GM20431 (cell line): Measurements from ENCODE around the gene MRPL34.

ENCODE experiments used
- in situ Hi-C: fragments of 300-500 bp; cut with MseI, MboI; formaldehyde crosslinking; loops from one replicate; pipeline ENCODE4 v1.15.0; 2020; ENCODE audit warnings: low sequenced_read_pairs; ENCODE audit not compliant: unreplicated experiment

The MRPL34 gene

DNA sequence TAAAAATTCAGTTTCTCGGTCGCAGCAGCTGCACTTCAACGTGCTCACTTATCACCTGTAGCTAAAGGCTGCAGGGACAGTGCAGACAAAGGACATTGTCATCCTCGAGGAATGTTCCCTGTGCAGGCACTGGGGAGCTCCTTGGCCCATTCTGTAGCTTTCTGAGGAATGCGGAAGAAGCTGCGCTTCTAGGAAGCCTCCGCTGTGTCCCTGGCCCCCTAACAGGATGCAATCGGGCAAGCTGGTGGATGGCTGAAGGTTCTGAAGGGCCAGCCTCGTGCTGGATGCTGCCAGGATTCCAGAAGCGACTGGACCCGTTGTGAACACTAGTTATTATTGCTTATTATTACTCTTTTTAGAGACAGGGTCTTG is 20.9 kb downstream of the MRPL34 start:
- in situ Hi-C loops = no loop called here

DNA sequence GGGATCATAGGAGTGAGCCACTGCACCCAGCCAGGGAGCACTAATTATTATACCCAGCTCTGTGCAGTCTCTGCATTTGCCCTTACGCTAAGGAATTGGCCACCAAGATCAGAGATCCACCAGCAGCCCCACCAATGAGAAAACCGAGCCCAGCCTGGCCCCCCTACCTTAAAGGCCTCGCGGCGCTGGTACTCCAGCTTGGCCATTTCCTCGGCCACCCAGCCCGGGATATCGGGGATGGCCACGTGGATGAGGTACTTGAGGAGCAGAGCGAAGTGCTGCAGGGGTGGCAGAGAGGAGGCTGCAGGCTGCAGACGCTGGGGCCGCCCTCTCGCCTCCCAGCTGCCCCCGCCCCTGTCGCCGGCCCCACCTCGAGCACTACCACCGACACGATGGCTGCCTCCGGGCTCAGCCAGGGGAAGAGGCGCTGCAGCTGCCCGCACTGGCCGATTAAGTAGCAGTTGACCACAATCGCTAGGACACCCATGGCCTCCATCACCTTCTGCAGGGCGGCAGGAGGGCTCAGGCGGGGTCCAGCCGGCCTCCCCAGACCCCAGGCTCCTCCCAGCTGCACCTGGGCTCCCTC is 21.5 kb downstream of the MRPL34 start:
- in situ Hi-C loops = no loop called here

DNA sequence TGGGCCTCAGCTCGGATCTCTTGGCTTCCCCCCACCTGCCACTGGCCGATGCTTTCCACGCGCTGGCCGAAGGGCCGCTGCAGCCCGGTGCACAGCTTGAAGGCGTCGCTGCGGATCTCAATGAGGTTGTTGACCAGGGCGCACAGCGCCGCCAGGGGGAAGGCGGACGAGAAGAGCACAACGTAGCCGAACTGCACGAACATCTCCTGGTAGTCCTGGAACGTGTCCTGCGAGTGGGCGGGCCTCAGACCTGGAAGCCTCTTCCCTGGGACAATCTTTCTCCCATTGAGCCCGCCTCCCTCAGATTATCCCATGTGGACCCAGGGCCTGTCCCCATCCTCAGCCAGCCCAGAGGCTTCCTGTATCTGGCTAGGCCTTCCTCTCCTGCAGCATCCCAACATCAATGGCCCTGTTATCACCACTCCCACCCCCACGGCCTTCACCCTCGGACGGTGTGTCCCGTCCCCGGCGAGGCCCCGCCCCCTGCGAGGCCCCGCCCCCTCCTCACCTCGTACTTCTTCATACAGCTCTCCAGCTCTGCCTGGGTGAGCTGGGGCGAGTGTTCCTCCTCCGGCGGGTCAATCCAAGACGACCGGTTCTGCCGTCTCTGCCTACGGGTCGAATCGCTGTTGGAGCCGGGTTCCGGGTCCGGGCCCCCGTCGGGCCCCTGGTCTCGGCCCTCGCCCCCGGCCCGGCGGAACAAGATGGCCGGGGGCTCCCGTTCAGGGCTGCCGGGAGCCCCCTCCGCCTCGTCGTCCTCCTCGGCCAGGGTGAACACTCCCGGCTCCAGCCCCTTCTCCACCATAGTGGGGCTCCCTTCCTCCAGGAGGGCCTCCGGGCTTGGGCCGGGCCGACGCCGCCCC is 22.2 kb downstream of the MRPL34 start:
- in situ Hi-C loops = no loop called here

DNA sequence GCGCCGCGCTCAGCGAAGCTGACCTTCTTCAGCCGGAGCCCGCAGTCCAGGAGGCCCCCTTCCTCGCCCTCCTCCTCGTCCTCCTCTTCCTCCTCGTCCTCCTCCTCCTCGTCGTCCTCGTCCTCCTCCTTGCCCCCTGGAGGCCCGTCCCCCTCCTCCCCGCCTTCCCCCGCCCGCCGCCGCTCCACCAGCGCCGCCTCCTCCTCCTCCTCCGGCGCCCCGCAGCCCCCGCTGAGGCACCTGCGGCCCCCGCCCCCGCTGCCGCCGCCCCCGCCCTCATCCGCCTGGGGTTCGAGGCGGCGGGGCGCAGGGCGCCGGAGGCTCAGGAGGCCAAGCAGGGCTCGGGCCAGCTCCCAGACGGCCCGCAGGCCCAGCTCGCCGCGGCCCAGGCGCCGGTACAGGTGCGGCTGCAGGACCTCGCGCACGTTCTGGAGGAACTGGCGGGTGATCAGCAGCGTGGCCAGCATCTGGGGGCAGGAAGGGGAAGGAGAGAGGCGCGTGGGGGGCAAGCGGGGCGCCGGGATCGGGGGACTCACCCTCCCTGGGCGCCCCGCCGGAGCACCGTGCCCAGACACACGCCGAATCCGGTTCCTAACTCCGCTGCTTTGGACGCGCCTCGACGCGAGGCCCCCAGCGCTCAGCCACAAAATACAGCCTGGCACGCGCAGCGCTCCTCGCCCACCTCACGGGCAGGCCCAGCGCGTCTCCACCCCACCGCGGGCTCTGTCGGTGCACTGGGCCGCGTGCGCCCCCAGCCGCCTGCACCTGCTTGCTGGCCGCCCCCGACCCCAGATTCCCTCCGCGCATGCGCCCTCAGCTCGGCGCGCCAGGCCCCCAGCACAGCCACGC is 23.1 kb downstream of the MRPL34 start:
- in situ Hi-C loops = no loop called here

DNA sequence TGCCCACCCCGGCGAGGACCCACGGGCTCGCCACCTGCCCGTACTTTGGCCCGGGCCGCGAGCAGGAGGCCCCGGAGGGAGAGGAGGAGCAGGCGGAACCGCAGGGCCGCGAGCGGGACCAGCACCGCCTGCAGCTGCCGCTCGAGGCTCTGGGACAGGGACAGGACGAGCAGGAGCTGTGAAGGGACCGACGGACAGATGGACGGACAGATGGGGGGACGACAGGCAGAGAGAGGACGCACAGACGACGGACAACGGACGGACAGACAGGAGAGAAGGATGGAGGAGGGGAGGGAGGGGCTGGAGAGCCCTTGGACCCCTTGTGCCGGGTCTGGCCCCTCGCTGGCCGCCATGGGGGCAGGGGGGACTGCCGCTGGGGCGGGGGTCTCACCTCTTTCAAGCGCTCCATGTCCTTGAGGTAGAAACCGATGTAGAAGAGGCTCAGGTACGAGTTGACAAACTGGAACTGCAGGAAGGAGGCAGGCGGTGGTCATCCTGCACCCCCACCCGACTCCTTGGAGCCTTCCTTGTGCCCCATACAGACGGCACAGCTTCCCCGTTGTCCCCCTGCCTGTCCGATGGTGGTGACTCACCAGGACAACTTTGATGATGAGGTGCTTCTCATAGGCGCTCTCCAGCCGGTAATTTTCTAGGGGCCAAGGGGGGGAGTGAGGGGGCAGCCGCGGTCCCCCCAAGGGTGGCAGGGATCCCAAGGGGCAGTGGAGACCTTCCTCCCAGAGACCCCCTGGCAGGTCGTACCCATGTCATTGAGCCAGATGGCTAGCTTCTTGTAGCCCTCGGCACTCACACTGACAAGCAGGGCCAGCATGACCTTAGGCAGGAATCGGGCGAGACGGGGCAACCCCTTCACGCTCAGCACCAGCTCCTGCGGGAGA is 23.9 kb downstream of the MRPL34 start:
- in situ Hi-C loops = no loop called here

DNA sequence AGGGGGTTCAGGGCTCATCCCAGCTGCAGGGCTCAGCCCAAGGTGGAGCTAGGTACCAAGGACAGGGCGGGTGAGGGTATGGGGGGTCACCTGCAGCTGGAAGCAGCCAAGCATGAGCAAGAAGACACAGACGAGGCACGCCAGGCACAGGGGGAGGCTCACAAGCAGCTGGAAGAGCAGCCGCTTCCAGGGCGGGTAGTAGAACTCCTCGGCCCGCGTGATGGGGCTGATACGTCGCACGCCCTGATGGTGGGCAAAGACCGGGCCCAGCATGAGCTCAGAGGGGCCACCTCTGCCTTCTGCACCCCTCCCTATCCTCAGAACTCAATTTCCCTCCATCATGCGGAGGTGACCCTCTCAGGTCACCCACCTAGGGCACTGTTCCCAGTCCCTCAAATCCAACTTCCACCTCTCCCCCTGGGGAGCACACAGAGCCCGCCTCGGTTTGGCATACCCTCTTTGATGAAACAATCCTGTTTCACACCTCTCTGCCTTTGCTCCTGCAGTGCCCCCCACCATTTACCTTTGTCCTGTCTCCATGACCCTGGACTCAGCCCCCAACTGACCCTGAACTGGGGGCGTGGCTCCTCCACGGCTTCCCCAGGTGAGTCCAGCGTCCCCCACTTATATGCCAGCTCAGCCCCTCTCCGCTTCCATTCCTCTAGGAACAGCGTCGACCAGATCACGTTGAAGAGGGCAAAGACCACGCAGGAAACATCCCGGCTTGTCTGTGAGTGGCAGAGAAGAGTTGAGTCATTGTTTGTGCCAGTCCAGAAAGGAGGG is 24.8 kb downstream of the MRPL34 start:
- in situ Hi-C loops = no loop called here

DNA sequence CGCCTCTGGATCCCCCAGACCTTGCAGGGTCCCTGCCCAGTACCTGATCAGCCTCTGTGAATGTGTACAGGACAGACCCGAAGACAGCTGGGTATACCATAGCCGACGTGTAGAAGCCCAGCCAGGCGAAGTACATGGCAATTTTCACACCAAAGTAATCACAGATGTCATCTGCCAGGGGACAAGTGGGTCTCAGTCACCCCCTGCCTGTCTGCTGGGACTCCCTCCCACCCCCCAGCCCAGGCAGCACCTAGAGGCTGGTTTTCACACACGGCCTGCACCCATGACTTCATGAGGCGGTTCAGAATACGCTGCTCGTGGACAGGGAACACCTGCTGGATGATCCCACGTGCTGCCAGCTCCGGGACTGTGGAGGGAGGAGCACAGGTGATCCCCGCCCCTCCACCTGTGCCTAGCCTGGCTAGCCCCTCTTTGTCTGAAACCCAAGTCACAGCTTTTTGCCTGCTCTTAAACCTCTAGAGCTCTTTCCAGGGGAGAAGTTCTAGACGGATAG is 25.4 kb downstream of the MRPL34 start:
- in situ Hi-C loops = no loop called here

DNA sequence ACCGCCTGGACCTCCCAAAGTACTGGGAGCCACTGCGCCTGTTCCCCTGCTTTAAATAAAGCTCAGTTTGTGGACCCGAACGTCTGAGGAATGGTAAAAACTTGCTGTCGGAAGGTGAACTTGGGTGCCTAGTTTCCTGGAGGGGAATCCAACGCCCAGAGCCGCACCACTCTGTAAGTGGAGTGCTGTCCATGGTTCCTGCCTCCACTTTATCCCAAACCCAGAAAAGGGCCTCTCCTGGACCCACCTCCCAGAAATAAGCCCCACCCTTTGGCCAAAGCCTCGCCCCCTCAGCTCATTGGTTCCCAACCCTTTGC is 26.6 kb downstream of the MRPL34 start:
- in situ Hi-C loops = no loop called here

DNA sequence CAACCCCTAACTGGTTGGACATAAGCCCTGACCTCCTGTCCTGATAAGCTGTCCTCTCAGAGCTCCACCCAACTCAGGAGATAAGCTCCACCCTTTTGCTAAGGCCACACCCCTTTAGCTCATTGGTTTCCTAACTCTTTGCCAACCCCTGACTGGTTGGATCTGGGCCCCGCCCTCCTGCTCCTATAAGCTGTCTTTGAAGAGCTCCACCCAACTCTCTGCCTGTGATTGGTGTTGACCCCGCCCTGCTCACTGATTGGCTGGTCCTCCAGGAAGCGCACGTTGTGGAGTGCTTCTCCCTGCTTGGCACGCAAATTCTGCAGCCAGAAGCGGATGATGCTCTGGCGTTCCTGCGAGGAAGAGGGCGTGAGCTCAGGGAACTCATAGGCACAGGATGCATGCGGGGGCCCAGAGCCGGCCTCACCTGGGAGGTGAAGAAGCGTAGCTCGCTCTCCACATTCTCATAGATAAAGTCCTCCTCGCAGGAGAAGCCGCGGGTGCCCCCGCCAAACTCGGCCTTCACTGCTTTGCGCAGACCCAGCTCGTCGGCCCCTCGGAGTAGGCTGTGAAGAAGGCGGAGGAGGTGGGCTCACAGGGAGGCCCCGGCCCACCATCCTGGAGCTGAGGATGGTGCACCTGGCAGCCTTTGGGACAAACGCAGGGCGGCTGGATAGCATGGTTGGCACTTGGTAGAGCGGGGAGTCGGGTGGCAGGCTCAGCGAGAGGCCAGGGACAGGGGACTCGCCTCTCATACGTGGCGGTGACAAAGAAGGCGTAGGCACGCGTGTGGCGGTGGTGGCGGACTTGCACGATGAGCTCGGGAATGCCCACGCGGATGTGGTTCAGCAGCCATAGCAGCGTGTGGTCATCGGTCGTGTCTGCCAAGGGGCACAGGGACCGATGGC is 27.3 kb downstream of the MRPL34 start:
- in situ Hi-C loops = no loop called here

DNA sequence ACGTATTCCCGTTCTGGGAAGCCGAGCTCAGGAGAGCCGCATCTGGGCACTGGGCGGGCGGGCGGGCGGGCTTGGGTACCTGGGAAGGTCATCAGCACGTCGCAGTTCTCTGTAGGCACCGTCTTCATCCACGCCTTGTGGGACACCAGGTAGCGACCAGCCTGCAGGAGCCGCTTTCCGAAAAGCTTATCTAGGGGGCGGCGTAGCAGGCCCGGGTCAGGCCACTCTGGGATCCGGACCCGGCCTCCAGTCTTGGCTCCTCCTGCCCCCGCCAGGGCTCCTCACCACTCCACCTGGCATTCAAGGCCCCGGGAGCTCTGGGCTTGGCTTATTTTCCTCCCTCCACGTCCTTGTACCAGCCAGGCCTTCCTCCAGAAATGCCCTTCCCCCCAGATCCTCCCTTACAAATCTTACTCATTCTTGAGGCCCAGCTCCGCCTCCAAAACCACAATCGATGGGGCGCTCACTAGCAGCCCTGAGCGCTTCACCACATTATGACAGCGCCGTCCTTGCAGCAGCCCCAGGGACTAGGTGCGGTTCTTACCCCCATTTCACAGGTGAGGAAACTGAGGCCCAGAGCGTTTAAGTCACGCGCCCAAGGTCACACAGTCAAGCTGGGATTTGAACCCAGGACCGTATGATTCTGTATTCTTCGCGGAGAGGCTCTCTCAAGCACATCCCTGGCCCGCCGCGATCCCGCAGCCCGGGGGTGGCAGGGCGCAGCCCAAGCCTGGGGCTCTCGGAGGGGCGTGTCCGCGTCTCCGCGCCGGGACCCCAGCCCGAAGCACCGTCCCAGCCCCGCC is 28.1 kb downstream of the MRPL34 start:
- in situ Hi-C loops = no loop called here

DNA sequence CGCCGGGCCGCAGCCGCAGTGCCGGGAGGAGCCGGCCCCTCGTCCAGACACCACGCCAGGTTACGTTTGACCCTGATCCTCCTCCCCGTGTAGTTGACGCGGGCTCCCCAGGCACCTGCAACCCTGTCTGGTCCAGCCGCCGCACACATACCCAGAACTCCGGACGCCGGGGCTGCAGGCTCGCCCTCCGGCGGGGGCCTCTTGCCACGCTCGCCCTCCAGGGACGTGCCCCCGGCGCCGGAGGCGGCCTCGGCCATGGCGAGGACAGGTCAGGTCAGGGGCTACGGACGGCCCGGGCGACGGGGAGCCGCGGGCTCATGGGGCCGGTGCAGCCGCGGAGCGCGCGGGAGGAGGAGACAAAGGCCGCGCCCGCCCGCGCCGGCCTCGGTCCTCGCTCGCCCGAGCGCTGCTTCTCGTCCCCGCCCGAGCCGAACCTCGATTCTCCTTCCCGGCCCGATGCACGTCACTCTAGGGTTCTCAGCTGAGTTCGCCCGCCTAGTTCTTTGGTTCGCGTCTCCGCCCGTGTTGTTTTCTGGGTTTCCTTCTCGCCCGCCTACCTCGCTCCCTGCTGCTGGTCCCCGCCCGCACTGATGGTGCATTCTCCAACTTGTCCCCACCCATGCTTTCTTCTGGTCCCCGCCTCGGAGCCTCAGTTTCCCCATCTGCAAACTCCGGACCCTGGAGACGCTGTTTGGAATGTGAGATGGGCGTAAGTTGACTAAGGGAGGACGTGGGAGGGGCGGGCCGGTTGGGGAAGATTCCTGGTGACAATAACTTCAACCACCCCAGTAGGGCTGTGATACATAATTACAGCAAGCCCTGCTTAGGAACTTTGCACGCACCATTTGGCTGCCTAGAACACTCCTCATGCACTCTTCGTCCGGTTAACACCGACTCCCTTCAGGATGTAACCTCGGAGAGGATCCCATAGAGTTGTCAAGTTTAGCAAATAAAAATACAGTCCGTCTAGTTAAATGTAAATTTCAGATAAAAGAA is 29.0 kb downstream of the MRPL34 start, which contains the start of gene ANO8:
Gene ANO8, minus strand, starts transcription at position 442 of the 996 bp plus-strand sequence. Its CDS starts 185 bp downstream, at position 257.
- in situ Hi-C loops = no loop called here

DNA sequence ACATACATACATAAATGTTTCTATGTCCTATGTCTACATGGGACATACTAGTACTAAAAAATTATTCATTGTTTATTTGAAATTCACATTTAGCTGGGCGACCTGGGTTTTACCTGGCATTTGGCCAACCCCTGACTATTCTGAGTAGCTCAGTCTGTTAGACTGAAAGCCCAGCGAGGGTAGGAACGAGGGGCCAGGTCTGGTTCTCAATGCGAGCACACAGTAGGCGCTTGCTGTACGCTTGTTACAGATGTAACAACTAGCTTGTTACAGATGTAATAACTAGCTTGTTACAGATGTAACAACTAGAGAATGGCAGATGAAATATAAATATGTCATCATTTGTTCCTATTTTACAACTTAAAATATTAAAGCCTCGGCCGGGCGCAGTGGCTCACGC is 29.9 kb downstream of the MRPL34 start:
- in situ Hi-C loops = no loop called here

DNA sequence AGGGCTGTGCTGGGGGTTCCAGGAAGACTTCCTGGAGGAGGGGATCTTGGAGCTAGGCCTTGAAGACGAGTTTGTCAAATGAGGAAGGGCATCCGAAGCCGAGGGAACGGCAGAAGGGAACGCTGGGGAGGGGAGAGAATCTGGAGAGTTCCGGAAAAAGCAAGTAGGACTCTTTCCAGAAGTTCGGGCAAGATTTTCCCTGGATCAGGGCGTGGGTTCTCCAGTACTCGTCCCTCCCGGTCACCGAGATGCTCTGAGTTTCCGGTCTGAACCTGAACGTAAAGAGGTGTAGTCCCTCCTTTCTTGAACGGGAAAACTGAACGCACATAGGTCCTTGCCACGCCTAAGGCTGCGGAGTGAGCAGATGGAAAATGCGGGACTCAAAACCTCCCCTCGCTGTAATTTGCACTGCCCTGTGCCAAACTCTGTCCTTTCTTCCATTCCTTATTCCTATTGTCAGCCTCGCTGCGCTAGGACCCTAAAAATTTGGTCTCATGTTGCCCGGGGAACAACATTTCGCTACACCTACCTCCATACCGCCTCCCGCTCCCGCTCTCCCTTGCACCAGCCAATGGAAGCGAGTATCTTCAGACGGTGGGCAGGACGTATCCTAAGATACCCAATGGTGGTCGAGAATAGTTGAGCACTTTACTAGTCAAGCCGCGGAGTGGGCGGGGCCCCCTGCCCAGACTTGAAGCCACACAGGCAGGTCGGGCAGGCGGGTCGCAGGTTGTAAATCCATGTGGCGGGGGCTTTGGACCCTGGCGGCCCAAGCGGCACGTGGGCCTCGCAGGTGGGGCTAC is 31.4 kb downstream of the MRPL34 start, which contains the start of gene GTPBP3:
Gene GTPBP3, plus strand, starts transcription at position 682 of the 803 bp plus-strand sequence. Its CDS starts 59 bp downstream, at position 741.
- in situ Hi-C loops = no loop called here

DNA sequence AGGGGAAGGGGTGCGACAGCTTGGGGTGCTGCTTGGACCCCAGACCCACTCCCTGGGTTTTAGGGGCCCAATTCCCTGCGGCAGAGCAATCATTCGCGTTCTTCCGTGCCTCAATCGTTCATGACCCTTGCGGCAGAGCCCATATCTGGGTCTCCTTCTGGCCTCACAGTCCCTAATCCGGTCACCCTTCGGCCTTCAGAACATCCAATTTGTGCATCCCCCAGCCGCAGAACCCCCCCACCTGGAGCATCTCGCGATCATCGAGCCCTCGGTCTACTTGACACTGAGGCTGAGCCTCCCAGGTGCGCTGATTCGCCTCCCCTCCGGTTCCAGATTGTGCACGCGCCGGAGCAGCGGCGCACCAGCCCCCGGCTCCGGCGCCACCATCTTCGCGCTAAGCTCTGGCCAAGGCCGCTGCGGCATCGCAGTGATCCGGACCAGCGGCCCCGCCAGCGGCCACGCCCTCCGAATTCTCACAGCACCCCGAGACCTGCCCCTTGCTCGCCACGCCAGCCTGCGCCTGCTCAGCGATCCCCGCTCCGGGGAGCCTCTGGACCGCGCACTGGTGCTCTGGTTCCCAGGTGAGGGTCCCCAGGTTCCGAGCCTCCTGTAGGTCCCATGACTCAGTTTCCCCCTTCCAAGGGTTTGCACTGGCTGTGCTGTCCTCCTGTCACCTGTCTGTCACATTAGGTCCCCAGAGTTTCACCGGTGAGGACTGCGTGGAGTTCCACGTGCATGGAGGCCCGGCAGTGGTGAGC is 32.2 kb downstream of the MRPL34 start:
- in situ Hi-C loops = no loop called here
